K562 (cell line): ENCODE data around the gene BTBD2. TPM values are rescaled to one million over a fixed set of nuclear protein-coding genes. Genes with fewer than 3 reads are reported as not detected.

Source experiments
- ATF6 ChIP-seq: sonication (generic); formaldehyde crosslinking; IDR thresholded peaks from 2 replicates; pipeline ENCODE4 v1.4.0; 2020; ENCODE audit warnings: mild to moderate bottlenecking, missing genetic modification reagents
- CBFA2T3 ChIP-seq: fragments of 450-650 bp; IDR thresholded peaks from 2 replicates; pipeline ENCODE4 v1.6.1; 2017
- ESRRB ChIP-seq: fragments of 250-450 bp; sonication (Bioruptor Pico); IDR thresholded peaks from 2 replicates; pipeline ENCODE4 v1.5.0; 2020; ENCODE audit warnings: mild to moderate bottlenecking, moderate library complexity, borderline replicate concordance
- FOXA1 ChIP-seq: fragments of 450-650 bp; IDR thresholded peaks from 2 replicates; pipeline ENCODE4 v1.6.1; 2016; ENCODE audit warnings: mild to moderate bottlenecking, borderline replicate concordance
- GATAD2B ChIP-seq: fragments of 450-650 bp; IDR thresholded peaks from 2 replicates; pipeline ENCODE4 v1.6.1; 2017; ENCODE audit warnings: mild to moderate bottlenecking, borderline replicate concordance
- MLLT1 ChIP-seq, 2 experiments: fragments of 450-650 bp; IDR thresholded peaks; 2 replicates each; pipeline ENCODE4 v1.6.1; 2016
- NFIC ChIP-seq: fragments of 450-650 bp; IDR thresholded peaks from 2 replicates; pipeline ENCODE4 v1.6.1; 2017; ENCODE audit warnings: mild to moderate bottlenecking, inconsistent platforms
- SMARCB1 ChIP-seq: IDR thresholded peaks from 2 replicates; pipeline ENCODE4 v1.6.1; 2011; ENCODE audit warnings: improper control_type of control experiment, low read depth; ENCODE audit not compliant: insufficient read length
- THRA ChIP-seq: fragments of 450-650 bp; IDR thresholded peaks from 2 replicates; pipeline ENCODE4 v1.6.1; 2017; ENCODE audit warnings: mild to moderate bottlenecking, moderate library complexity
- ZNF124 ChIP-seq: sonication (generic); formaldehyde crosslinking; IDR thresholded peaks from 2 replicates; pipeline ENCODE4 v1.8.1; 2022; ENCODE audit warnings: missing genetic modification reagents
- ZNF133 ChIP-seq: fragments of 250-450 bp; sonication (Bioruptor Pico); IDR thresholded peaks from 2 replicates; pipeline ENCODE4 v1.4.0; 2020; ENCODE audit warnings: mild to moderate bottlenecking
- ZNF253 ChIP-seq: fragments of 250-450 bp; sonication (Bioruptor Pico); conservative IDR thresholded peaks from 2 replicates; pipeline ENCODE4 v1.6.1; 2021; ENCODE audit warnings: mild to moderate bottlenecking
- ZNF277 ChIP-seq: fragments of 250-450 bp; sonication (Bioruptor Pico); IDR thresholded peaks from 2 replicates; pipeline ENCODE4 v1.8.0; 2022; ENCODE audit warnings: inconsistent platforms, mild to moderate bottlenecking, moderate library complexity, borderline replicate concordance
- ZNF316 ChIP-seq: fragments of 450-650 bp; IDR thresholded peaks from 2 replicates; pipeline ENCODE4 v1.6.1; 2016
- ZNF41 ChIP-seq: fragments of 250-450 bp; sonication (Bioruptor Pico); conservative IDR thresholded peaks from 2 replicates; pipeline ENCODE4 v1.4.0; 2020; ENCODE audit warnings: mild to moderate bottlenecking
- polyA plus RNA-seq, 8 experiments: library from polyadenylated mRNA; depleted of rRNA in 4 of 8; stranded (reverse) in 5 of 8; unstranded in 3 of 8; fragments of >200 nt; fragmentation: Nextera tagmentation in 2 of 8; fragmentation: Illumina TruSeq in 1 of 8; extraction: Ambion mirVana in 2 of 8; extraction: Trizol in 1 of 8; gene quantifications; 2 replicates each; pipeline versions ENCODE4 v1.2.1 to v1.2.3, GENCODE V29; 2011 to 2014; ENCODE audit warnings: inconsistent platforms in 1 of 8, missing spikeins in 1 of 8
- total RNA-seq, 7 experiments: library from RNA; depleted of rRNA in 6 of 7; stranded (reverse); fragments of >200 nt in 6 of 7; fragmentation: Illumina TruSeq in 2 of 7; extraction: Trizol in 2 of 7; gene quantifications; 2 replicates each; pipeline versions ENCODE4 v1.2.1 to v1.2.3, GENCODE V29; 2011 to 2021; ENCODE audit warnings: low replicate concordance in 1 of 7

The BTBD2 gene
- total and polyA plus RNA-seq, 9 of the 15 experiments (the other 6 are each of a cell fraction or from before 2014, with no cell fraction given): 0.10 to 15.6 (median 6.9) TPM

- TF ChIP-seq MLLT1 (IDR thresholded peaks at IDR 0.05) (no peak), SMARCB1 (no peak), GATAD2B (peak; percentile 67; the same call in 1 of the 2 replicates), THRA (no peak), ZNF41 (CRISPR knock-in tag) (peak; percentile 68), ZNF124 (CRISPR knock-in tag) (no peak), ZNF316 (no peak), FOXA1 (no peak), ESRRB (CRISPR knock-in tag) (no peak), ZNF133 (CRISPR knock-in tag) (0 out of 2 replicates have a peak, but pooled peaks have one; percentile 6), CBFA2T3 (0 out of 2 replicates have a peak, but pooled peaks have one; percentile 30), NFIC (peak; percentile 67), ZNF277 (CRISPR knock-in tag) (no peak), ATF6 (CRISPR knock-in tag) (no peak), ZNF253 (CRISPR knock-in tag) (no peak)
Measured at GRCh38 chr19:2059422-2060201, 44.1 kb upstream of the BTBD2 start (continued).
